ENCODE results near the gene PLA2G15.

PLA2G15 gene

GRCh38 chr16:68292425-68292824 is 47.3 kb downstream of the PLA2G15 start:
- no peak overlapping the region for H3K27ac ChIP-seq
- TF ChIP-seq ZFX (IDR thresholded peaks at IDR 0.05; ENCODE audit: borderline replicate concordance) (no peak), CTCF (IDR thresholded peaks at IDR 0.05) (no peak)

DNA sequence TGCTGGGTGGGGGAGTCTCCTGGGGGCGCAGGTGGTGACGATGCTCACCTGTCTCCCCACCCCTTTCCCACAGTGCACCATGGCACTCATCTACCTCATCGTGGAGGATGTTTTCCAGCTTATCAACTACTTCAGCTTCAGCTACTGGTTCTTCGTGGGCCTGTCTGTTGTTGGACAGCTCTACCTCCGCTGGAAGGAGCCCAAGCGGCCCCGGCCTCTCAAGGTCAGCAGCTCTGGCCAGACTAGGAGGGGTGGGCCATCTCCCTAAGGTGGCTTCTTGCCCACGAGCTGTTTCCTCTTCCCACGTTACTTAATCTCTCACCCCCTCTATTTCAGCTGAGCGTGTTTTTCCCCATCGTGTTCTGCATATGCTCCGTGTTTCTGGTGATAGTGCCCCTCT is 51.1 kb downstream of the PLA2G15 start:
- TF ChIP-seq CTCF (IDR thresholded peaks at IDR 0.05) = no peak
- no peak for TF ChIP-seq ZFX (IDR thresholded peaks at IDR 0.05; ENCODE audit: borderline replicate concordance)
- no peak overlapping the region for H3K27ac ChIP-seq

DNA sequence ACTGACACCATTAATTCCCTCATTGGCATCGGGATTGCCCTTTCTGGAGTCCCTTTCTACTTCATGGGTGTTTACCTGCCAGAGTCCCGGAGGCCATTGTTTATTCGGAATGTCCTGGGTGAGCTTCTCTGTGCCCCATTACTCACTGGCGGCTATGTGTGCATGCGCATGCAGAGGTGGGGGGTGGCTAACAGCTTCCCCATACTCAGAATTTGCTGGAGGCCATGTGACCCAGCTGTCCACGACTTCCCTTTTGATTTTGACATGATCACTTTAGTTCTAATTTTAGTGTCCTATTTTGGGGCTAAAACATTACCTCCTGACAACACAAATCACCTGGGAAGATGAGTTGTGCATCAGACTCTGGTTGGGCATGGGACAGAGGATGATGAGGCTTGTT is 51.5 kb downstream of the PLA2G15 start:
- TF ChIP-seq CTCF (IDR thresholded peaks at IDR 0.05) (no peak), ZFX (IDR thresholded peaks at IDR 0.05; ENCODE audit: borderline replicate concordance) (no peak)

GRCh38 chr16:68297908-68298307 is 52.7 kb downstream of the PLA2G15 start:
- peak overlapping the region; percentile 25 for H3K27ac ChIP-seq

More for the DNA sequence above, 51.5 kb downstream of the PLA2G15 start:
- no peak overlapping the region for H3K27ac ChIP-seq

DNA sequence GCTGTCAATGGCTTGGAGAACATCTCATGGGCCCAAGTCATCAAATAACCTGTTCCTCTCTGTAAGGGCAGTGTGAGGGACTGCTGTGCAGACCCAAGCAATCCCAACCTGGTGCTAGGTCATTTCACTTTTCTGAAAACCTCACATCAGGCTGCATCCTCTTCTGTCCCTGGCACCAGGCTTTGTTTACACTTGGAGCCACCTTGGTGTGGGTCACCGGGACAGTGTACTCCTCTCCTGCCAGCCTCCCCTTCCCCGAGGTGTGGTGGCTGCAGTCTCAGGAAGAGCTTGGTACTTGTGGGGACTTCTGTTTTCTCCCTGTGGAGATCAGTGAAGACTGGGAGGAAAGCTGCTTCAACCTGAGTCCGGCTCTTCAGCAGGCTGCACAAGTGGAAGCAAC is 53.1 kb downstream of the PLA2G15 start:
- H3K27ac ChIP-seq = peak overlapping the region; percentile 25
- no peak for TF ChIP-seq ZFX (IDR thresholded peaks at IDR 0.05; ENCODE audit: borderline replicate concordance)
- no peak for TF ChIP-seq CTCF (IDR thresholded peaks at IDR 0.05)

More at GRCh38 chr16:68297908-68298307, 52.7 kb downstream of the PLA2G15 start:
- no peak for TF ChIP-seq ZFX (IDR thresholded peaks at IDR 0.05; ENCODE audit: borderline replicate concordance)
- no peak for TF ChIP-seq CTCF (IDR thresholded peaks at IDR 0.05)

- no peak for TF ChIP-seq CTCF (IDR thresholded peaks at IDR 0.05)
- TF ChIP-seq ZFX (IDR thresholded peaks at IDR 0.05; ENCODE audit: borderline replicate concordance) = no peak
- peak overlapping the region; percentile 25; the same call in 1 of the 2 replicates for H3K27ac ChIP-seq
Observed at GRCh38 chr16:68298907-68299561, 53.9 kb downstream of the PLA2G15 start.

DNA sequence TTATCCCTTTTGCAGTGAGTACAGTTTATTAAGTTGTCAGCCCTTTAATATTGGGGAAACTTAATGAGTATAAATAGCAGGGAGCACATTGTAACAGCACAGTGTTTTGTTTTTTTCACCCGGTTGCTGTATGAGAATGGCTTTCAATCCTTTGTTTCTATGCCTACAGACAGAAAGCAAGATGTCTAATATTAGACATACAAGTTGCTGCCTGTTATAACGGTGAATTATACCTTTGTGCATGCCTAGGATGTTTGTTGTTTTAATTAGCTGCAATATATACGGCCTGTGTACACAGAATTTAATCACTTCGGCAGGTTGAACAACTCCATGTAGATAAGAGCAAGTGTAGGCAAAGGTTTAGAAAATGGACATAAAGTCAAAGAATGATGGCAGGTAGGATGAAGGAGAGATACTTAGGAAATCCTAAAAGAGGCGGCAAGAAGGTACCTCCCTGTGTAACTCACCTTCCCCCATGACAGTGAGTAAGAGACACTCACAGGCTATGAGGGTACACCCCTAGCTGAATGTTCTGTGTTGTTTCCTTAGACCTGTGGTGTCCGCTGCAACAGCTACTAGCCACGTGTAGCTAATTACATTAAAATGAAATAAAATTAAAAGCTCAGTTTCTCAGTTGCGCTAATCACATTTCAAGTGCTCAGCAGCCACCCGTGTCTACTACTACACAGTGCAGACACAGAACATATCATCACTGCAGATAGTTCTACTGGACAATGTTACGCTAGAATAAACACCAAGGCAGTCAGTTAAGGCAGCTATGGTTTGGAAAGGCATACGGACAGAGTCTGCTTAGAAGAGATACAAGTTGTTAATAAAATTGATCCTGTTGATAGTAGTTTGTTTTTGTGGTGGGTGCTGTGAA is 54.6 kb downstream of the PLA2G15 start:
- no peak for TF ChIP-seq ZFX (IDR thresholded peaks at IDR 0.05; ENCODE audit: borderline replicate concordance)
- TF ChIP-seq CTCF (IDR thresholded peaks at IDR 0.05) = no peak
- no peak overlapping the region for H3K27ac ChIP-seq
